GM12873 (cell line): ENCODE results near the gene CRACR2A.
A peak's percentile ranks its signal among the peaks of the same experiment; 100 is the strongest.

Experiments
- TF ChIP-seq, protein P1 (sequence below): IDR thresholded peaks from 2 replicates; pipeline ENCODE4 v1.5.1; 2012; ENCODE audit warnings: low read depth, mild to moderate bottlenecking, moderate library complexity, low read length, control low read depth; ENCODE audit not compliant: insufficient read depth; ENCODE audit errors: missing control alignments

CRACR2A gene

DNA sequence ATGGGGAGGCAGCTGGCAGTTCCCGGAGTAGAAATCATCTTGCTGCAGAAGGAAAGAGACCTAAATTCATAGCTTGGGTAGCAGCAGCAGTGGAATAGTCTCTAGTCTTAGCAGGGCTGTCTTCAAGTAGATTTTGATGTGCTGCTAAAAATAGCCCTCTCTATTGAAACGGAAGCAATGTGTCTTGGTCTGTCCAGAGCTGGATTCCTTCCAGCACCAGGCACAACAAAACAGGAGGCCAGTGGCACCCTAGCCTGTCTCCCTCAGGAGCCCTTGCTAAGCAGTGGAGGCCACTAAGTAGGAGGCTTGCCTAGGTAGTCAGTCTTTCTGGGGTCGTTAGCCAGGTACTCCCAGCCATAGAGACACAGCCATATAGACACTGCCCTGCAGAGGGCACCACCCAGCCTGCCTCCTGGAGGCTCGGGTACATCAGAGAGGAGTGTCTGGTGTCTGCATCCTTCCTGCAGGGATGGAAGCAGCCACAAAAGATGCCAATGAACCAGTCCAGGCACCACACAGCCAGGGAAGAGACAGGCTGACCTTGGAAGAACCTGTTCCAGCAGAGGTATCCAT, 97.5 kb downstream of the CRACR2A start:
- TF ChIP-seq, protein P1, sequence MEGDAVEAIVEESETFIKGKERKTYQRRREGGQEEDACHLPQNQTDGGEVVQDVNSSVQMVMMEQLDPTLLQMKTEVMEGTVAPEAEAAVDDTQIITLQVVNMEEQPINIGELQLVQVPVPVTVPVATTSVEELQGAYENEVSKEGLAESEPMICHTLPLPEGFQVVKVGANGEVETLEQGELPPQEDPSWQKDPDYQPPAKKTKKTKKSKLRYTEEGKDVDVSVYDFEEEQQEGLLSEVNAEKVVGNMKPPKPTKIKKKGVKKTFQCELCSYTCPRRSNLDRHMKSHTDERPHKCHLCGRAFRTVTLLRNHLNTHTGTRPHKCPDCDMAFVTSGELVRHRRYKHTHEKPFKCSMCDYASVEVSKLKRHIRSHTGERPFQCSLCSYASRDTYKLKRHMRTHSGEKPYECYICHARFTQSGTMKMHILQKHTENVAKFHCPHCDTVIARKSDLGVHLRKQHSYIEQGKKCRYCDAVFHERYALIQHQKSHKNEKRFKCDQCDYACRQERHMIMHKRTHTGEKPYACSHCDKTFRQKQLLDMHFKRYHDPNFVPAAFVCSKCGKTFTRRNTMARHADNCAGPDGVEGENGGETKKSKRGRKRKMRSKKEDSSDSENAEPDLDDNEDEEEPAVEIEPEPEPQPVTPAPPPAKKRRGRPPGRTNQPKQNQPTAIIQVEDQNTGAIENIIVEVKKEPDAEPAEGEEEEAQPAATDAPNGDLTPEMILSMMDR, result peak; percentile 54

DNA sequence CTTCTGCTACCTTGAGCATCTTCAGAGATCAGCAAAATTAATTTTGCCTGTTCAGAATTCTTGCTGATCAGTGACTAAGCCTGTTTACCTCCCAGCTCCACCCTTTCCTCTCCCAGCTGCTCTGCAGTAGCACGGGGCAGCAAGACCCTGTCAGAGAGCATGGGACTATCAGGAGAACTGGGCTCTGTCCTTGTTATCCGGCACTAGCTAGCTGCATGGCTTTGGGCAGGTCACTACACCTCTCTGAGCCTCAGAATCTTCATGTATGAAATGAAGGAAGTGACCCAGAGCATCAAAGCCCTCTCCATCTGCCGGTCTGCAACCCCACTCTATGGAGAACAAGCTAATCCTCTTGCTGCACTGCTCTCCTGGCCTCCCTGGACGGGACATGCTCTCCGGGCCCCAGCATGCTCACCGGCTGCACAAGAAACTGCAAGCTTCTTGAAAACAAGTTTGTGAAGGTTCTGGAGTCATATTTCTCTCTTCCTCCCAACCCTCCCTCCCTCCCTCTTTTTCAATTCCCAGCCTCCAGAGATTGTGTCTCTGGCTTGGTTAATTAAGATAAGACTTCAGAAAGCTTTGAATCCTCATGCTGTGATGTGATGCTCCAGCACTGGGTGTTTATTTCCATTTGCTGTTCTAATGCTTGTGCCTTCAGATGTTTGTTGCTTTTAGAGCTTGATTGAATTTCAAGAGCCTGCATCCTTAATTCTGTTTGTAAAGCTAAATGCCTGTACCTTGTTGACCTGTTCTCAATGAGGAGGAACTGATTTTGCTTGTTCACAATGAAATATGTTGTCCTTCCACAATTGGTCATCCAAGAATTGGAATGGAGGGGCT, 101.1 kb downstream of the CRACR2A start:
- TF ChIP-seq, protein P1, result no peak

DNA sequence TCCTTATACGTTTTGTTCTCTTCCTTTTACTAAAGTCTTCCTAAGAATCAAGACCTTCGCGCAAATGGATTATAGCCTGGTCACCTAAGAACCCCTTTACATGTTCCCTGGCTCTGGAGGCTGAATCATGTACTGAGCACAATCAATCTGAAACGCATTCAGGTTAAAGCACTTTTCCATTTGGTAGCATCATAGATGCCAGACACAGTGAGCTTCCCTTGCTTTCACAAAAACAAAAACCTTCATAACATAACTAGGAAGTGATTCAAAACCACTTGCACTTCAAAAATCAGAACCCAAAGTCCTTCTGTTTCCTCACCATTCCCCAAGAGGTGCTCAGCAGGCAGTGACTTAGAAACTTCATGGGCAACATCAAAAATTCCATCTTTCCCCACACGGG, 105.4 kb downstream of the CRACR2A start:
- TF ChIP-seq, protein P1, result no peak

DNA sequence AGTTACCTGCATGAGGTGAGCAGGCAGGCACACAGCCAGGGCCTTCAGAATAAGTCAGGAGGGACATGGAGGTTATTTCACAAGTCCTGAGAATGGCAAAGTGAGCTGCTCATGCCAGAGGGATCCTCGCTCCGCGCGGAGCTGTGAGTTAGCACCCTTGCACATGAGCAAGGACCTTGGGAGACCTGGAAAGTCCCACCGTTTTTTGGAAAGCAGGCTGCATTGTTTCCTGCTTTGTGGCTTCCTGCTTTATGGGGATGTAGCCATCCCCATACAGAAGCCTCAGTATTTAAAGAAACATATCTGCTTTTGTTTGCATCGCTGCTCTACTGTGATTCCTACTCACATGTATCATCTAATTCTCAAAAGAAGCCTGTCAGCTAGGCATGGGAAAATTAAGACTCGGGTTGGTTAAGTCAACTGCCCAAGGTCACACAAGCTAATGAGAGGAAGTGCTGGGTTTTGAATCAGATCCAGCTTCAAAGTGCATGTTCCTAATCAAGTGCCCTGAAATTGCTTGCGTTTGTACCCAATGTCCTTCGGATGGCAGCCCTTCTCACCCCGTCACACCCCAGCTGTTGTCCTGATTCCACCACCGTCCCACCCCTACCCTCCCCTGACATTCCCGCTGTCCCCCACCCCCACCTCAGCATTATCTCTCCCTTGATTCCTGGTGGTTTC, 106.2 kb downstream of the CRACR2A start:
- TF ChIP-seq, protein P1, result no peak

DNA sequence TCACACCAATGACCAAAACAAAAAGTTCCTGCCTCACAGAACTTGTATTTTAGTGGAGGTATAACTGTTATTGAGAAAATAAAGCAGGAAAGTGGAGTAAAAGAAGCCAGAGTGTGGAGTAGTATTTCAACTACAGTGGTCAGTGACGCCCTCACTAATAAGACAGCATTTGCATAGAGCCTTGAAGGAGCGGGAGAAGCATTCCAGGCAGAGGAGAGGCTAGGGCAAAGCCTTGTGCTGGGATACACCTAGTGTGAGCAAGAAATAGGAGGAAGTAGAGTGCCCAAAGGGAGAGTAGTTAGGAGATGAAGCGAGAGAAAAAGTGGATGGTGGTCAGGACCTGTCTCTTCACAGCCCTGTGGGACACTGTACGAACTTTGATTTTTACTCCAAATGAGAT, 107.8 kb downstream of the CRACR2A start:
- TF ChIP-seq, protein P1, result no peak

DNA sequence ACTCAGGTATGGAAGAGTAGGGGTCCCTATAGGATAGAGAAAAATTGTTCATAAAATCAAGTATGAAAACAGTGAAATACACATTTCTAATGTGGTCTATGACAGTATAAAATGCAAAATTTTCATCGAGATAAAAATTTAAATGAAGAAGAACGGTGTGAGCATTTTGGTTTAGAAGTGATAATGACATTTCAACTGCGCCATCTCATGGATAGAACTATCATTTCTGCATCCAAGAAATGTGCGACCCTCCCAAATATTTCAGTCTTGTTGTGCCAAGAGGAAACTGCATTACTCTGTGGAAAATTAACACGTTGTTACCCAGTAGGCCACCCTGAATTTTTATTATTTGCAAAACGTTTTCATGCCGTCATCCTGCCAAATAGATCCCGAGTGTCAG, 108.8 kb downstream of the CRACR2A start:
- TF ChIP-seq, protein P1, result no peak

DNA sequence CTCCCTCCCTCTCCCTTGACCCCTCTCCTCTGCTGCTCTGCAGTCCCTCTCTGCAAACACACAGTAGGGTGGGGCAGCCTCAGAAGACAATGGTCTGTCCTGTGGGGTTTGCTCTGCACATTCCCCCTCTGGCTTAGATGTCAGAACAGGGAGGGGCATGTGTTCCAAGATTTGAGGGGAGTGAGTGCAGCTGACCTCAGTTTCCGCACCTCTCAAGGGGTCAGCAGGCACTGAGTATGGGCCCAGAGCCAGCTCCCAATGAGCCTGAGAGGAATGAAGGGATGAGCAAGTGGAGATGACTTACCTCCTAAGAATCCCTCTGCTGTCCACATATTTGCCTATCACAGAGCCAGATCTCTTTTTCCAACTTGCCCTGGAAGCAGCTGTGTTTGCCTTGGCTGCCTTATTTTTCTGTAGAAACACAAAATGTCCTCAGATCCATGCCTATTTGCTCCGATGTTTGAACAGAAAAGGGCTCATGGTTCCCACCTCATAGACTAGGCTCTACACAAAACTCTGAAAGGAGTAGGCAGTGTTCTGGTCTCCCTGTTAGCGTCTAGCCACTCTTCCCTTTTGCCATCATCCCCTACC, 111.4 kb downstream of the CRACR2A start:
- TF ChIP-seq, protein P1, result no peak
